ENCODE data around the gene C18orf54.

C18orf54 gene

DNA sequence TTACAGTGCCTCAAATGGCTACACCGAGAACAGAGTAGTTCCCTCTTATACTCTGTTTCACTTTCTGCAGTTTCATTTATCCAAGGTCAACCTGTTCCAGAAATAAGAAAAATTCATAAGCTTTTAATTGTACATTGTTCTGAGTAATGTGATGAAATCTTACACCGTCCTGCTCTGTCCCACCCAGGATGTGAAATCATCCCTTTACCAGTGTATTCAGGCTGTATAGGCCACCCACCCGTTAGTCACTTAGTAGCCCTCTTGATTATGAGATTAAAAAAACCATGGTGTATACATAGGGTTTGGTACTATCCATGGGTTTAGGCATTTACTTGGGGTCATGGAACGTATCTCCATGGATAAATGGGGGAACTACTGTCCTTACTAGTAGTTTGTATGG lies 29.9 kb upstream of the C18orf54 start:
- no peak overlapping the region for H3K4me3 ChIP-seq (ENCODE audit: low read depth, low read length)
- POLR2A ChIA-PET, result no interaction called here
- H3K4me1 ChIP-seq (ENCODE audit: control insufficient read depth, insufficient read depth, low read length), result no peaks in the 10 kb centered on the region
- CTCF ChIA-PET, result no interaction called here
- TF ChIP-seq ZNF558 (tag by site-specific recombination; IDR thresholded peaks at IDR 0.05), result no peak
- TF ChIP-seq, protein P1, sequence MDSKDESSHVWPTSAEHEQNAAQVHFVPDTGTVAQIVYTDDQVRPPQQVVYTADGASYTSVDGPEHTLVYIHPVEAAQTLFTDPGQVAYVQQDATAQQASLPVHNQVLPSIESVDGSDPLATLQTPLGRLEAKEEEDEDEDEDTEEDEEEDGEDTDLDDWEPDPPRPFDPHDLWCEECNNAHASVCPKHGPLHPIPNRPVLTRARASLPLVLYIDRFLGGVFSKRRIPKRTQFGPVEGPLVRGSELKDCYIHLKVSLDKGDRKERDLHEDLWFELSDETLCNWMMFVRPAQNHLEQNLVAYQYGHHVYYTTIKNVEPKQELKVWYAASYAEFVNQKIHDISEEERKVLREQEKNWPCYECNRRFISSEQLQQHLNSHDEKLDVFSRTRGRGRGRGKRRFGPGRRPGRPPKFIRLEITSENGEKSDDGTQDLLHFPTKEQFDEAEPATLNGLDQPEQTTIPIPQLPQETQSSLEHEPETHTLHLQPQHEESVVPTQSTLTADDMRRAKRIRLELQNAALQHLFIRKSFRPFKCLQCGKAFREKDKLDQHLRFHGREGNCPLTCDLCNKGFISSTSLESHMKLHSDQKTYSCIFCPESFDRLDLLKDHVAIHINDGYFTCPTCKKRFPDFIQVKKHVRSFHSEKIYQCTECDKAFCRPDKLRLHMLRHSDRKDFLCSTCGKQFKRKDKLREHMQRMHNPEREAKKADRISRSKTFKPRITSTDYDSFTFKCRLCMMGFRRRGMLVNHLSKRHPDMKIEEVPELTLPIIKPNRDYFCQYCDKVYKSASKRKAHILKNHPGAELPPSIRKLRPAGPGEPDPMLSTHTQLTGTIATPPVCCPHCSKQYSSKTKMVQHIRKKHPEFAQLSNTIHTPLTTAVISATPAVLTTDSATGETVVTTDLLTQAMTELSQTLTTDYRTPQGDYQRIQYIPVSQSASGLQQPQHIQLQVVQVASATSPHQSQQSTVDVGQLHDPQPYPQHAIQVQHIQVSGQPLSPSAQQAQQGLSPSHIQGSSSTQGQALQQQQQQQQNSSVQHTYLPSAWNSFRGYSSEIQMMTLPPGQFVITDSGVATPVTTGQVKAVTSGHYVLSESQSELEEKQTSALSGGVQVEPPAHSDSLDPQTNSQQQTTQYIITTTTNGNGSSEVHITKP (tag by site-specific recombination; IDR thresholded peaks at IDR 0.05), result no peak
- no peak for TF ChIP-seq REPIN1 (tag by site-specific recombination; IDR thresholded peaks at IDR 0.05; ENCODE audit: low read depth)
- TF ChIP-seq ZFP3 (tag by site-specific recombination; IDR thresholded peaks at IDR 0.05; ENCODE audit: low read depth), result no peak
- no peak for TF ChIP-seq MZF1 (tag by site-specific recombination; IDR thresholded peaks at IDR 0.05; ENCODE audit: borderline replicate concordance)
- TF ChIP-seq ZNF140 (tag by site-specific recombination; IDR thresholded peaks at IDR 0.05), result no peak
- TF ChIP-seq ZIC2 (tag by site-specific recombination; IDR thresholded peaks at IDR 0.05), result no peak
- no peak for TF ChIP-seq KLF8 (tag by site-specific recombination; IDR thresholded peaks at IDR 0.05)
- no peak for TF ChIP-seq ZNF10 (tag by site-specific recombination; IDR thresholded peaks at IDR 0.05)
- H3K27ac ChIP-seq (ENCODE audit: extremely low read depth, low read depth, low read length), result no peak overlapping the region
- H3K9me3 ChIP-seq (ENCODE audit: control insufficient read depth, insufficient read depth, low read depth, low read length), result no peaks in the 10 kb centered on the region
- no peaks in the 10 kb centered on the region for H3K36me3 ChIP-seq (ENCODE audit: control insufficient read depth in 2 of 2, insufficient read depth in 1 of 2, low read length in 2 of 2)

DNA sequence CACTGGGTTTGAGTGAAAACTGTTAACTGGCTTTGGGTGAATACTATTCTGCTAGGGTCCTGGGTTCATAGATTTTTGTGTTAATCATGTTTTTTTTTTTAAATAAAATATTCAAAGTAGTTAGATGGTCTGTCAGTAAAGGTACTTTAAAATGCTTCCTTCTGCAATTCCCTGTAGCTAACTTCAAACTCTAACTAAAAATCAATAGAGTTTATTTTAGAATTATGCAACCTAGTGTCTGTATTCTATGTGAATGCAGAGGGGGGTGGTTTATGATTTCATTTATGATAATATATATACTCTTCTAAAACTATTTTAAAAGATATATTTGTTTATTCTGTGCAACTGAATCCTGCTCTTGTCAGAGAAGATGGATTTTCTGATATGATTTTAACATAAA lies 27.9 kb upstream of the C18orf54 start:
- POLR2A ChIA-PET, result no interaction called here
- Histone ChIP-seq H3K27ac (ENCODE audit: extremely low read depth, low read depth, low read length) (no peak overlapping the region), H3K4me3 (ENCODE audit: low read depth, low read length) (no peak overlapping the region), H3K9me3 (ENCODE audit: control insufficient read depth, insufficient read depth, low read depth, low read length) (no peaks in the 10 kb centered on the region), H3K36me3 (ENCODE audit: control insufficient read depth in 2 of 2, insufficient read depth in 1 of 2, low read length in 2 of 2) (no peaks in the 10 kb centered on the region), H3K4me1 (ENCODE audit: control insufficient read depth, insufficient read depth, low read length) (no peaks in the 10 kb centered on the region)
- CTCF ChIA-PET, result interaction anchor here (0.6 kb wide), 3 partner anchors 33 to 1734 kb away, joined by 3 read pairs; no protein-coding TSS in a partner anchor
- TF ChIP-seq ZNF76 (tag by site-specific recombination; IDR thresholded peaks at IDR 0.05; ENCODE audit: borderline replicate concordance, low read depth) (no peak), SP7 (tag by site-specific recombination; IDR thresholded peaks at IDR 0.05) (no peak), ZNF175 (tag by site-specific recombination; IDR thresholded peaks at IDR 0.05) (no peak)
- TF ChIP-seq, protein P2, sequence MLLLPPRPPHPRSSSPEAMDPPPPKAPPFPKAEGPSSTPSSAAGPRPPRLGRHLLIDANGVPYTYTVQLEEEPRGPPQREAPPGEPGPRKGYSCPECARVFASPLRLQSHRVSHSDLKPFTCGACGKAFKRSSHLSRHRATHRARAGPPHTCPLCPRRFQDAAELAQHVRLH (tag by site-specific recombination; IDR thresholded peaks at IDR 0.05), result no peak
- TF ChIP-seq, protein P3, sequence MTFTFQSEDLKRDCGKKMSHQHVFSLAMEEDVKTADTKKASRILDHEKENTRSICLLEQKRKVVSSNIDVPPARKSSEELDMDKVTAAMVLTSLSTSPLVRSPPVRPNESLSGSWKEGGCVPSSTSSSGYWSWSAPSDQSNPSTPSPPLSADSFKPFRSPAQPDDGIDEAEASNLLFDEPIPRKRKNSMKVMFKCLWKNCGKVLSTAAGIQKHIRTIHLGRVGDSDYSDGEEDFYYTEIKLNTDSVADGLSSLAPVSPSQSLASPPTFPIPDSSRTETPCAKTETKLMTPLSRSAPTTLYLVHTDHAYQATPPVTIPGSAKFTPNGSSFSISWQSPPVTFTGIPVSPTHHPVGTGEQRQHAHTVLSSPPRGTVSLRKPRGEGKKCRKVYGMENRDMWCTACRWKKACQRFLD (tag by site-specific recombination; IDR thresholded peaks at IDR 0.05), result no peak
- TF ChIP-seq, protein P4, sequence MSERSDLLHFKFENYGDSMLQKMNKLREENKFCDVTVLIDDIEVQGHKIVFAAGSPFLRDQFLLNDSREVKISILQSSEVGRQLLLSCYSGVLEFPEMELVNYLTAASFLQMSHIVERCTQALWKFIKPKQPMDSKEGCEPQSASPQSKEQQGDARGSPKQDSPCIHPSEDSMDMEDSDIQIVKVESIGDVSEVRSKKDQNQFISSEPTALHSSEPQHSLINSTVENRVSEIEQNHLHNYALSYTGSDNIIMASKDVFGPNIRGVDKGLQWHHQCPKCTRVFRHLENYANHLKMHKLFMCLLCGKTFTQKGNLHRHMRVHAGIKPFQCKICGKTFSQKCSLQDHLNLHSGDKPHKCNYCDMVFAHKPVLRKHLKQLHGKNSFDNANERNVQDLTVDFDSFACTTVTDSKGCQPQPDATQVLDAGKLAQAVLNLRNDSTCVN (tag by site-specific recombination; optimal IDR thresholded peaks at IDR 0.05), result no peak

Measured in HEK293 (cell line).